Tibial artery (tissue), 4 donors: Measurements from ENCODE around the gene SLC9C1.

ENCODE experiments used
- DNase-seq, 2 donors: peaks; one replicate each; pipeline ENCODE4 v3.0.0-alpha.2; 2019
- H3K27ac ChIP-seq, 2 donors: fragments of 200-600 bp; sonication (generic) in 1 of 2; 1 replicate in 1 of 2; 2 replicates in 1 of 2; pipeline ENCODE4 v1.5.1; 2018 to 2019; ENCODE audit warnings: mild to moderate bottlenecking in 1 of 2
- H3K27me3 ChIP-seq, 2 donors: fragments of 200-600 bp; sonication (generic) in 1 of 2; one replicate each; pipeline versions ENCODE4 v1.5.1 to v1.6.0; 2016 to 2019
- H3K36me3 ChIP-seq, 3 donors: fragments of 200-600 bp; sonication (generic) in 2 of 3; one replicate each; pipeline ENCODE4 v1.5.1; 2016 to 2019; ENCODE audit warnings: mild to moderate bottlenecking in 2 of 3
- H3K4me1 ChIP-seq, 4 donors: fragments of 200-600 bp; sonication (generic) in 2 of 4; 1 replicate in 3 of 4; 2 replicates in 1 of 4; pipeline ENCODE4 v1.5.1; 2016 to 2019
- H3K4me3 ChIP-seq, 2 donors: fragments of 200-600 bp; sonication (generic) in 1 of 2; 1 replicate in 1 of 2; 2 replicates in 1 of 2; pipeline ENCODE4 v1.5.1; 2018 to 2019; ENCODE audit warnings: mild to moderate bottlenecking in 2 of 2
- H3K9me3 ChIP-seq, 3 donors: fragments of 200-600 bp; sonication (generic) in 1 of 3; one replicate each; pipeline ENCODE4 v1.5.1; 2016 to 2019
- intact Hi-C: fragments of 100-400 bp; cut with DNase I; formaldehyde crosslinking; loops from one replicate; pipeline ENCODE4 v1.15.0; 2023; ENCODE audit warnings: low total_unique reads
- TF ChIP-seq, protein P1 (sequence below), 2 experiments: fragments of 200-600 bp in 1 of 2; fragments of 450-650 bp in 1 of 2; IDR thresholded peaks; one replicate each; pipeline ENCODE4 v1.5.1; 2017 to 2019; ENCODE audit warnings: antibody characterized with exemption in 2 of 2, mild to moderate bottlenecking in 1 of 2, moderate library complexity in 1 of 2

The SLC9C1 gene

DNA sequence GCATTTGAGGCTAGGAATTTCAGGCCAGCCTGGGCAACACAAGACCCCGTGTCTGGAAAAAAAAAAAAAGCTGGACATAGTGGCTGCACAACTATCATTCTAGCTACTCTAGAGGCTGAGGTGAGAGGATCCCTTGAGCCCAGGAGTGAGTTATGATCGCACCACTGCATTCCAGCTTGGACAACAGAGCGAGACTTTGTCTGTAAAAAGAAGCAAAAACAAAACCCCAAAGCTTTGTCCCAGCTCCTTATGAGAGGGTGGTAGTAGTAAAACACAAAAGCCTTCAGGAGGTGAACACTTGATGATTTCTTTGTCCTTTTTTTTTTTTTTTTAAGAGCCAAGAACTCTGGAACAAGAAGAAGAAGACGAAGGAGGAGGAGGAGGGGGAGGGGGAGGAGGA lies 37.8 kb upstream of the SLC9C1 start:
- Histone ChIP-seq H3K4me3 (peak overlapping the region in 1 of 2 donors; percentile 66), H3K27ac (peak overlapping the region in 1 of 2 donors; percentile 86), H3K36me3 (no peaks in the 10 kb centered on the region), H3K9me3 (no peaks in the 10 kb centered on the region), H3K27me3 (no peaks in the 10 kb centered on the region), H3K4me1 (peaks cover 0 to 31% (median 5%) of the 10 kb centered on the region in 4 donors)
- no peak for DNase-seq
- TF ChIP-seq, protein P1, sequence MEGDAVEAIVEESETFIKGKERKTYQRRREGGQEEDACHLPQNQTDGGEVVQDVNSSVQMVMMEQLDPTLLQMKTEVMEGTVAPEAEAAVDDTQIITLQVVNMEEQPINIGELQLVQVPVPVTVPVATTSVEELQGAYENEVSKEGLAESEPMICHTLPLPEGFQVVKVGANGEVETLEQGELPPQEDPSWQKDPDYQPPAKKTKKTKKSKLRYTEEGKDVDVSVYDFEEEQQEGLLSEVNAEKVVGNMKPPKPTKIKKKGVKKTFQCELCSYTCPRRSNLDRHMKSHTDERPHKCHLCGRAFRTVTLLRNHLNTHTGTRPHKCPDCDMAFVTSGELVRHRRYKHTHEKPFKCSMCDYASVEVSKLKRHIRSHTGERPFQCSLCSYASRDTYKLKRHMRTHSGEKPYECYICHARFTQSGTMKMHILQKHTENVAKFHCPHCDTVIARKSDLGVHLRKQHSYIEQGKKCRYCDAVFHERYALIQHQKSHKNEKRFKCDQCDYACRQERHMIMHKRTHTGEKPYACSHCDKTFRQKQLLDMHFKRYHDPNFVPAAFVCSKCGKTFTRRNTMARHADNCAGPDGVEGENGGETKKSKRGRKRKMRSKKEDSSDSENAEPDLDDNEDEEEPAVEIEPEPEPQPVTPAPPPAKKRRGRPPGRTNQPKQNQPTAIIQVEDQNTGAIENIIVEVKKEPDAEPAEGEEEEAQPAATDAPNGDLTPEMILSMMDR (IDR thresholded peaks at IDR 0.05), result no peak
- intact Hi-C loops, result loop anchor here (10.0 kb wide), 1 partner anchor 83 kb away; no protein-coding TSS in a partner anchor

DNA sequence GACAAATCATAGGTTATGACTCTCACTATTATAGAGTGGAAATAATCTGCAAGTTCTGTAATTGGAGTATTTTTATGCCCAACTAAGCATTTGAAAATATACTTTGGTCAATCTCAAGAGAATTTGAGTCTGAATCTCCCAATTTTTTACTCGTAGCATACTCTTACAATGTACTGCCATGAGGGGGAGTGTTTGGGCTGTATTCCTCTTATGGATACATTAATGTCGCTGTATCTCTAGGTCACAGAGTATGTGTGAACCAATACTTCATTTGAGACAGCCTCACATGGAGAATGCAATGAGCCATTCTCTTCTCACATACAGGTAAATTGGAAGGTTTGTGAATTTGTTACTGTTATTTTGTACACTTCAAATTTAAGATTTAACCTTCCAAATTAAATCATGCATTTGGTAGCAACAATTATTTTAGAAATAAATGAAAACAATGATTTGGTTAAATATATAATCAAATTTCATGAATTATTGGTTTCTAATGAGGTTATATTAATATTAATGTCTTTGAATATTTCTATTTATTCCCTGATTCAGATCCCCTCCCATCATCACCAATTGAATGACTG lies 33.4 kb upstream of the SLC9C1 start:
- Histone ChIP-seq H3K36me3 (no peaks in the 10 kb centered on the region), H3K27me3 (no peaks in the 10 kb centered on the region), H3K4me3 (no peak overlapping the region), H3K27ac (no peak overlapping the region), H3K9me3 (no peaks in the 10 kb centered on the region), H3K4me1 (peaks cover 0 to 9% (median 0%) of the 10 kb centered on the region in 4 donors)
- TF ChIP-seq, protein P1 (IDR thresholded peaks at IDR 0.05), result peak; percentile 74 to 88
- intact Hi-C loops, result no loop called here
- DNase-seq, result no peak

DNA sequence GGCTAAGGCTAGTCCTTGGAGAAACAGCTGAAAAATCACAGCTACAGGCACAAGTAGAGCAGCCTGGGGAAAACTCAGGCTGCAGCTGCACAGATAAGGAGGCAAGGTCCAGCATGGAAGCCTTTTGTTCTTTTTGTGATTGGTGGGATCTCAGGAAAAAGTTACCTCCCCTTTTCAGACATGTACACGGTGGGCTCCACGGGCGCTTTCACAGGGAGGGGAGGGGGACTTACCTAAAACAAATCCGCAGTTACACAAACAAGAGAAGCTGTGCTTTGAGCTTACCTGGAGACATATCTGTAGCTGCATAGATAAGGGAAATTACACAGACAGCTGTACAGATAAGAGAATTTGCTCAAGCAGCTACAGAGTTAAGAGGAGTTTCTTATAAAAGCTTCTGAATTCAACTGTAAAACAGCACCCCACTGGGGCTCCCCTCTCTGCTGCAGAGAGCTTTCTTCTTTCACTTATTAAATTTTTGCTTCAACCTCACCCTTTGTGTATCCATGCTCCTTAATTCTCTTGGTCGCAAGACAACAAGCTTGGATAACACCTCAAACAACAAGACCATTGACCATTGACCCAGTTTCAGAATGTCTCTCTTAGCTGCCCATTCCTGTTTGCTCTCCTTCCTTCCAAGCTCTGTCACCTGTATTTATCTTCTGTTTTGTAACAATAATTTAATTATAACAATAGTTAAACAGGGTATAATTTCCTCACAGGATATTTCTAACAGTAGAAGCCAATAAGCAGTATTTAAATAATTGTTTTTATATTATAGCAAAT lies 28.0 kb upstream of the SLC9C1 start:
- H3K4me1 ChIP-seq, result no peaks in the 10 kb centered on the region
- H3K36me3 ChIP-seq, result no peaks in the 10 kb centered on the region
- no peaks in the 10 kb centered on the region for H3K27me3 ChIP-seq
- no peak overlapping the region for H3K4me3 ChIP-seq
- DNase-seq, result no peak
- TF ChIP-seq, protein P1 (IDR thresholded peaks at IDR 0.05), result no peak
- no peak overlapping the region for H3K27ac ChIP-seq
- intact Hi-C loops, result no loop called here
- no peaks in the 10 kb centered on the region for H3K9me3 ChIP-seq

DNA sequence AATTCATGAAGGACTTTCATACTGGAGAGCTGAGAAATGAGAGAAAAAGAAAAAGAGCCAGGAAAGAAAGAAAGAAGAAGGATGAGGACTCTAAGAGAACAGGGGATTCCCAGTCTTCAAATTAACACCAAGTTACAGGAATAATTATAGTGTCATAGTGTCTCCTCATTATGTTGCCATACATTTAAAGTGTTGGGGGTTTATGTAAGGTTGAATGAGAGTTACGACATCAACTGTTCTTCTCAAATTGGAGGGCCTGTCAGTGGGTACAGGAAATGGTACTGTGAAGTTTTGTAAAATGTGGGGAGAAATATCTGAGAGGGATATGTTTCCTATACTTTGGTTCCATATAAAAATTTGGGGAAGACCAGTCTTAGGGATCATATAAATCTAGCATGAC lies 26.7 kb upstream of the SLC9C1 start:
- H3K4me3 ChIP-seq, result no peak overlapping the region
- H3K27me3 ChIP-seq, result no peaks in the 10 kb centered on the region
- intact Hi-C loops, result no loop called here
- H3K9me3 ChIP-seq, result no peaks in the 10 kb centered on the region
- no peaks in the 10 kb centered on the region for H3K4me1 ChIP-seq
- no peaks in the 10 kb centered on the region for H3K36me3 ChIP-seq
- H3K27ac ChIP-seq, result no peak overlapping the region
- TF ChIP-seq, protein P1 (IDR thresholded peaks at IDR 0.05), result no peak
- no peak for DNase-seq

DNA sequence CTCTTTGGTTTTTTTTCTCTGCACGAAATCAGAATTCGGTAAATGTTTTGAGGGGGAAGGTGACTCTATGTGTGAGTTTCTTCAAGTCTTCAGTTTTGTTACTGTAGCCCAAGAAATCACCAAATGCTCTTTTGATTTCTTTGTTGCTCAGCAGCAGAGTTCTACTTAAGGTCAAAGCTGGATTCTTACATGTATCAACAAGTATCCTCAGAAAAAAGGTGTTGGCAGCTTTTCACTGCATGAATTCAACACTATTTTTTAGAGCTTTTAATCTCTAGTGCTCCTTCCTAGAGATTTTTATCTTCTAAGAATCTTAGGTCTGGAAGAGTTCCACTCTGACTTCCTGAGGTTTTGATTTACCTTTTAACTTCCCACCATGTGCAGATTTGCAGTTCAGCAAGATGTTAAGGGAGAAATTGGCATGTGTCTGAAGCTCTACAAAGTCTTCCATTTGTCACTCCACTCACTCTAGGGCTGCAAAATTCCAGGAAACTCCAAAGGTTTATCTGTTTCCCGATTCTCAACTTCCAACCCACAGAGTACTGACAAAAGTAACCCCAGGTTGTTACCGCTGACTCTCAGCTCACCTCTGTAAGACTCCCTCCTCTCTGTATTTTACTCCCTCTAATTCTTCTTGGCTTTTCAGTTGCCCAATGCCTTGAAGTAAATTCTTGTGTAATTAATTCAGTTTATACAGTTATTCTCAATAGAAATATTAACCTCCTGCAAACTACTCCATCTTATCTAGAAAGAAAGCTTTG lies 25.7 kb upstream of the SLC9C1 start:
- DNase-seq, result no peak
- TF ChIP-seq, protein P1 (IDR thresholded peaks at IDR 0.05), result no peak
- Histone ChIP-seq H3K27me3 (no peaks in the 10 kb centered on the region), H3K27ac (no peak overlapping the region), H3K9me3 (no peaks in the 10 kb centered on the region), H3K4me3 (no peak overlapping the region), H3K36me3 (no peaks in the 10 kb centered on the region), H3K4me1 (no peaks in the 10 kb centered on the region)
- intact Hi-C loops, result no loop called here
